HEK293 (cell line): ENCODE data around the gene ZCCHC2.

ENCODE experiments used
- CTCF ChIA-PET: fragments of 350-600 bp; formaldehyde crosslinking; extraction: SDS; loops from one replicate; lab custom pipeline; 2021; ENCODE audit warnings: antibody characterized with exemption; lab: Yijun Ruan, JAX
- POLR2A ChIA-PET: fragments of 300-600 bp; formaldehyde crosslinking; extraction: SDS; loops from one replicate; lab custom pipeline; 2020; ENCODE audit warnings: antibody characterized with exemption, inconsistent platforms; lab: Yijun Ruan, JAX
- H3K27ac ChIP-seq: fragments of 200-500 bp; sonication (Bioruptor generic); 2 replicates; pipeline ENCODE4 v1.5.1; 2014; ENCODE audit warnings: low read depth, low read length, control low read depth, inconsistent platforms; ENCODE audit errors: extremely low read depth
- H3K36me3 ChIP-seq, 2 experiments: fragments of 200-500 bp in 1 of 2; sonication (Bioruptor generic) in 1 of 2; 1 replicate in 1 of 2; 2 replicates in 1 of 2; pipeline ENCODE4 v1.5.1; 2014 to 2017; ENCODE audit warnings: inconsistent platforms in 2 of 2, low read length in 2 of 2; ENCODE audit not compliant: control insufficient read depth in 2 of 2, insufficient read depth in 1 of 2
- H3K4me1 ChIP-seq: fragments of 200-500 bp; sonication (Bioruptor generic); 2 replicates; pipeline ENCODE4 v1.5.1; 2014; ENCODE audit warnings: mild to moderate bottlenecking, low read length, inconsistent platforms; ENCODE audit not compliant: control insufficient read depth, insufficient read depth
- H3K4me3 ChIP-seq: 2 replicates; pipeline ENCODE4 v1.5.1; 2011; ENCODE audit warnings: low read depth, mild to moderate bottlenecking, control low read depth, low read length, moderate library complexity
- H3K9me3 ChIP-seq: fragments of 200-500 bp; sonication (Bioruptor generic); 2 replicates; pipeline ENCODE4 v1.5.1; 2014; ENCODE audit warnings: low read depth, low read length, inconsistent platforms; ENCODE audit not compliant: control insufficient read depth, insufficient read depth
- KLF1 ChIP-seq: fragments of 450-650 bp; formaldehyde crosslinking; IDR thresholded peaks from 2 replicates; pipeline ENCODE4 v1.5.1; 2016; ENCODE audit warnings: missing biosample characterization, missing genetic modification characterization
- RBAK ChIP-seq: fragments of 450-650 bp; formaldehyde crosslinking; IDR thresholded peaks from 2 replicates; pipeline ENCODE4 v1.5.1; 2016; ENCODE audit warnings: missing biosample characterization, missing genetic modification characterization
- SP7 ChIP-seq: fragments of 450-650 bp; formaldehyde crosslinking; IDR thresholded peaks from 2 replicates; pipeline ENCODE4 v1.5.1; 2016; ENCODE audit warnings: missing biosample characterization, missing genetic modification characterization
- ZBTB1 ChIP-seq: fragments of 450-650 bp; formaldehyde crosslinking; IDR thresholded peaks from 2 replicates; pipeline ENCODE4 v1.5.1; 2016; ENCODE audit warnings: missing biosample characterization, missing genetic modification characterization
- ZBTB7A ChIP-seq: fragments of 450-650 bp; formaldehyde crosslinking; IDR thresholded peaks from 2 replicates; pipeline ENCODE4 v1.5.1; 2016; ENCODE audit warnings: low read depth, missing biosample characterization, missing genetic modification characterization
- ZFHX2 ChIP-seq: fragments of 450-650 bp; formaldehyde crosslinking; conservative IDR thresholded peaks from 2 replicates; pipeline ENCODE4 v1.5.1; 2016; ENCODE audit warnings: missing biosample characterization, missing genetic modification characterization
- ZFP37 ChIP-seq: fragments of 450-650 bp; formaldehyde crosslinking; IDR thresholded peaks from 2 replicates; pipeline ENCODE4 v1.5.1; 2016; ENCODE audit warnings: missing biosample characterization, missing genetic modification characterization
- ZIC2 ChIP-seq: fragments of 450-650 bp; formaldehyde crosslinking; IDR thresholded peaks from 2 replicates; pipeline ENCODE4 v1.5.1; 2016; ENCODE audit warnings: missing biosample characterization, missing genetic modification characterization
- ZNF16 ChIP-seq: fragments of 450-650 bp; formaldehyde crosslinking; IDR thresholded peaks from 2 replicates; pipeline ENCODE4 v1.5.1; 2016; ENCODE audit warnings: low read depth, missing biosample characterization, missing genetic modification characterization
- ZNF169 ChIP-seq: fragments of 450-650 bp; formaldehyde crosslinking; IDR thresholded peaks from 2 replicates; pipeline ENCODE4 v1.5.1; 2016; ENCODE audit warnings: missing biosample characterization, missing genetic modification characterization
- ZNF292 ChIP-seq: fragments of 450-650 bp; formaldehyde crosslinking; IDR thresholded peaks from 2 replicates; pipeline ENCODE4 v1.5.1; 2016; ENCODE audit warnings: low read depth, missing biosample characterization, missing genetic modification characterization, borderline replicate concordance
- ZNF48 ChIP-seq: fragments of 450-650 bp; formaldehyde crosslinking; IDR thresholded peaks from 2 replicates; pipeline ENCODE4 v1.5.1; 2016; ENCODE audit warnings: missing biosample characterization, missing genetic modification characterization
- ZNF501 ChIP-seq: fragments of 450-650 bp; formaldehyde crosslinking; IDR thresholded peaks from 2 replicates; pipeline ENCODE4 v1.5.1; 2016; ENCODE audit warnings: missing biosample characterization, missing genetic modification characterization
- ZNF560 ChIP-seq: fragments of 450-650 bp; formaldehyde crosslinking; IDR thresholded peaks from 2 replicates; pipeline ENCODE4 v1.5.1; 2017; ENCODE audit warnings: missing biosample characterization, missing genetic modification characterization, borderline replicate concordance
- ZNF704 ChIP-seq: fragments of 450-650 bp; formaldehyde crosslinking; IDR thresholded peaks from 2 replicates; pipeline ENCODE4 v1.5.1; 2016; ENCODE audit warnings: missing biosample characterization, missing genetic modification characterization
- ZNF791 ChIP-seq: fragments of 450-650 bp; formaldehyde crosslinking; IDR thresholded peaks from 2 replicates; pipeline ENCODE4 v1.5.1; 2016; ENCODE audit warnings: missing biosample characterization, missing genetic modification characterization
- TF ChIP-seq, protein P1 (sequence below): fragments of 450-650 bp; formaldehyde crosslinking; IDR thresholded peaks from 2 replicates; pipeline ENCODE4 v1.5.1; 2016; ENCODE audit warnings: missing biosample characterization, missing genetic modification characterization, low read depth
- TF ChIP-seq, protein P2 (sequence below): fragments of 450-650 bp; IDR thresholded peaks from 2 replicates; pipeline ENCODE4 v1.5.1; 2018; ENCODE audit warnings: missing biosample characterization, mild to moderate bottlenecking, missing genetic modification characterization
- TF ChIP-seq, protein P3 (sequence below): fragments of 450-650 bp; formaldehyde crosslinking; IDR thresholded peaks from 2 replicates; pipeline ENCODE4 v1.5.1; 2016; ENCODE audit warnings: missing biosample characterization, missing genetic modification characterization, low read depth
- TF ChIP-seq, protein P4 (sequence below): fragments of 450-650 bp; formaldehyde crosslinking; IDR thresholded peaks from 2 replicates; pipeline ENCODE4 v1.5.0; 2017; ENCODE audit warnings: missing biosample characterization, missing genetic modification characterization, borderline replicate concordance
- TF ChIP-seq, protein P5 (sequence below): fragments of 450-650 bp; formaldehyde crosslinking; IDR thresholded peaks from 2 replicates; pipeline ENCODE4 v1.5.1; 2016; ENCODE audit warnings: missing biosample characterization, missing genetic modification characterization

ZCCHC2 gene

GRCh38 chr18:62602706-62603105, 79.9 kb downstream of the ZCCHC2 start:
- H3K4me1 ChIP-seq, result no peaks in the 10 kb centered on the region; the same call in 1 of the 2 replicates
- no peaks in the 10 kb centered on the region for H3K36me3 ChIP-seq
- H3K9me3 ChIP-seq, result no peaks in the 10 kb centered on the region
- POLR2A ChIA-PET, result no interaction called here
- TF ChIP-seq ZNF292 (tag by site-specific recombination) (no peak), ZNF560 (tag by site-specific recombination) (no peak), ZBTB7A (tag by site-specific recombination) (no peak), KLF1 (tag by site-specific recombination) (no peak), ZIC2 (tag by site-specific recombination) (no peak), ZNF48 (no peak), ZNF16 (no peak), ZFP37 (tag by site-specific recombination) (no peak), ZFHX2 (tag by site-specific recombination) (no peak), RBAK (no peak), ZNF501 (tag by site-specific recombination) (no peak)
- TF ChIP-seq, protein P1, sequence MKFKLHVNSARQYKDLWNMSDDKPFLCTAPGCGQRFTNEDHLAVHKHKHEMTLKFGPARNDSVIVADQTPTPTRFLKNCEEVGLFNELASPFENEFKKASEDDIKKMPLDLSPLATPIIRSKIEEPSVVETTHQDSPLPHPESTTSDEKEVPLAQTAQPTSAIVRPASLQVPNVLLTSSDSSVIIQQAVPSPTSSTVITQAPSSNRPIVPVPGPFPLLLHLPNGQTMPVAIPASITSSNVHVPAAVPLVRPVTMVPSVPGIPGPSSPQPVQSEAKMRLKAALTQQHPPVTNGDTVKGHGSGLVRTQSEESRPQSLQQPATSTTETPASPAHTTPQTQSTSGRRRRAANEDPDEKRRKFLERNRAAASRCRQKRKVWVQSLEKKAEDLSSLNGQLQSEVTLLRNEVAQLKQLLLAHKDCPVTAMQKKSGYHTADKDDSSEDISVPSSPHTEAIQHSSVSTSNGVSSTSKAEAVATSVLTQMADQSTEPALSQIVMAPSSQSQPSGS (tag by site-specific recombination), result no peak
- TF ChIP-seq, protein P2, sequence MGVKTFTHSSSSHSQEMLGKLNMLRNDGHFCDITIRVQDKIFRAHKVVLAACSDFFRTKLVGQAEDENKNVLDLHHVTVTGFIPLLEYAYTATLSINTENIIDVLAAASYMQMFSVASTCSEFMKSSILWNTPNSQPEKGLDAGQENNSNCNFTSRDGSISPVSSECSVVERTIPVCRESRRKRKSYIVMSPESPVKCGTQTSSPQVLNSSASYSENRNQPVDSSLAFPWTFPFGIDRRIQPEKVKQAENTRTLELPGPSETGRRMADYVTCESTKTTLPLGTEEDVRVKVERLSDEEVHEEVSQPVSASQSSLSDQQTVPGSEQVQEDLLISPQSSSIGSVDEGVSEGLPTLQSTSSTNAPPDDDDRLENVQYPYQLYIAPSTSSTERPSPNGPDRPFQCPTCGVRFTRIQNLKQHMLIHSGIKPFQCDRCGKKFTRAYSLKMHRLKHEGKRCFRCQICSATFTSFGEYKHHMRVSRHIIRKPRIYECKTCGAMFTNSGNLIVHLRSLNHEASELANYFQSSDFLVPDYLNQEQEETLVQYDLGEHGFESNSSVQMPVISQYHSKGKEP, result no peak
- TF ChIP-seq, protein P3, sequence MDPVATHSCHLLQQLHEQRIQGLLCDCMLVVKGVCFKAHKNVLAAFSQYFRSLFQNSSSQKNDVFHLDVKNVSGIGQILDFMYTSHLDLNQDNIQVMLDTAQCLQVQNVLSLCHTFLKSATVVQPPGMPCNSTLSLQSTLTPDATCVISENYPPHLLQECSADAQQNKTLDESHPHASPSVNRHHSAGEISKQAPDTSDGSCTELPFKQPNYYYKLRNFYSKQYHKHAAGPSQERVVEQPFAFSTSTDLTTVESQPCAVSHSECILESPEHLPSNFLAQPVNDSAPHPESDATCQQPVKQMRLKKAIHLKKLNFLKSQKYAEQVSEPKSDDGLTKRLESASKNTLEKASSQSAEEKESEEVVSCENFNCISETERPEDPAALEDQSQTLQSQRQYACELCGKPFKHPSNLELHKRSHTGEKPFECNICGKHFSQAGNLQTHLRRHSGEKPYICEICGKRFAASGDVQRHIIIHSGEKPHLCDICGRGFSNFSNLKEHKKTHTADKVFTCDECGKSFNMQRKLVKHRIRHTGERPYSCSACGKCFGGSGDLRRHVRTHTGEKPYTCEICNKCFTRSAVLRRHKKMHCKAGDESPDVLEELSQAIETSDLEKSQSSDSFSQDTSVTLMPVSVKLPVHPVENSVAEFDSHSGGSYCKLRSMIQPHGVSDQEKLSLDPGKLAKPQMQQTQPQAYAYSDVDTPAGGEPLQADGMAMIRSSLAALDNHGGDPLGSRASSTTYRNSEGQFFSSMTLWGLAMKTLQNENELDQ, result no peak
- no peak overlapping the region for H3K4me3 ChIP-seq
- H3K27ac ChIP-seq, result no peak overlapping the region
- CTCF ChIA-PET, result interaction anchor here (0.6 to 1.2 kb wide), 3 partner anchors 17 to 300 kb away, joined by 3 read pairs; no protein-coding TSS in a partner anchor

DNA sequence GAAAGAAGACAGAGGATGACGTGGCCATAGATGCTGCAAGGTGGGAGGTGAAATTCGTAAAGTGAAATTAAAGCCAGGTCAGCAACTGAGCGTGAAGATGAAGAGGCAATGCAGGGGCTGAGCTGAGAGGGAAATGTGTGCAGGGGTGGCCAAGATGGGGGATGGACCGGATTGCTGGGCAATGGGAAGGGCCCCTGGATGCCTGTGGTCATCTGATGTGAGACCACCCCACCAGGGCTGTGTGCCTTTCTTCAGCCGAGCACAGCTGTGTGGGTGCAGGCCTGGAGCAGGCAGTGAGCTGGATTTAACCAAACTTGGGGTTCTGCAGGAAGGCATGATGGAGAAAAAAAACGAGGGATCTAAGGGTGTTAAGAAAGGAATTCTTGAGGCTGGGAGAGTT, 80.4 kb downstream of the ZCCHC2 start:
- Histone ChIP-seq H3K9me3 (no peaks in the 10 kb centered on the region), H3K4me3 (no peak overlapping the region), H3K36me3 (no peaks in the 10 kb centered on the region), H3K27ac (no peak overlapping the region), H3K4me1 (no peaks in the 10 kb centered on the region; the same call in 1 of the 2 replicates)
- CTCF ChIA-PET, result interaction anchor here (0.6 to 1.9 kb wide), 4 partner anchors 16 to 1021 kb away, joined by 3 to 6 read pairs (median 3); no protein-coding TSS in a partner anchor
- POLR2A ChIA-PET, result no interaction called here
- TF ChIP-seq ZNF169 (tag by site-specific recombination) (no peak), ZNF704 (tag by site-specific recombination) (no peak), ZBTB1 (tag by site-specific recombination) (no peak), ZNF791 (no peak), SP7 (tag by site-specific recombination) (no peak)
- TF ChIP-seq, protein P4, sequence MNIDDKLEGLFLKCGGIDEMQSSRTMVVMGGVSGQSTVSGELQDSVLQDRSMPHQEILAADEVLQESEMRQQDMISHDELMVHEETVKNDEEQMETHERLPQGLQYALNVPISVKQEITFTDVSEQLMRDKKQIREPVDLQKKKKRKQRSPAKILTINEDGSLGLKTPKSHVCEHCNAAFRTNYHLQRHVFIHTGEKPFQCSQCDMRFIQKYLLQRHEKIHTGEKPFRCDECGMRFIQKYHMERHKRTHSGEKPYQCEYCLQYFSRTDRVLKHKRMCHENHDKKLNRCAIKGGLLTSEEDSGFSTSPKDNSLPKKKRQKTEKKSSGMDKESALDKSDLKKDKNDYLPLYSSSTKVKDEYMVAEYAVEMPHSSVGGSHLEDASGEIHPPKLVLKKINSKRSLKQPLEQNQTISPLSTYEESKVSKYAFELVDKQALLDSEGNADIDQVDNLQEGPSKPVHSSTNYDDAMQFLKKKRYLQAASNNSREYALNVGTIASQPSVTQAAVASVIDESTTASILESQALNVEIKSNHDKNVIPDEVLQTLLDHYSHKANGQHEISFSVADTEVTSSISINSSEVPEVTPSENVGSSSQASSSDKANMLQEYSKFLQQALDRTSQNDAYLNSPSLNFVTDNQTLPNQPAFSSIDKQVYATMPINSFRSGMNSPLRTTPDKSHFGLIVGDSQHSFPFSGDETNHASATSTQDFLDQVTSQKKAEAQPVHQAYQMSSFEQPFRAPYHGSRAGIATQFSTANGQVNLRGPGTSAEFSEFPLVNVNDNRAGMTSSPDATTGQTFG, result no peak
- TF ChIP-seq, protein P3, result no peak
- TF ChIP-seq, protein P5, sequence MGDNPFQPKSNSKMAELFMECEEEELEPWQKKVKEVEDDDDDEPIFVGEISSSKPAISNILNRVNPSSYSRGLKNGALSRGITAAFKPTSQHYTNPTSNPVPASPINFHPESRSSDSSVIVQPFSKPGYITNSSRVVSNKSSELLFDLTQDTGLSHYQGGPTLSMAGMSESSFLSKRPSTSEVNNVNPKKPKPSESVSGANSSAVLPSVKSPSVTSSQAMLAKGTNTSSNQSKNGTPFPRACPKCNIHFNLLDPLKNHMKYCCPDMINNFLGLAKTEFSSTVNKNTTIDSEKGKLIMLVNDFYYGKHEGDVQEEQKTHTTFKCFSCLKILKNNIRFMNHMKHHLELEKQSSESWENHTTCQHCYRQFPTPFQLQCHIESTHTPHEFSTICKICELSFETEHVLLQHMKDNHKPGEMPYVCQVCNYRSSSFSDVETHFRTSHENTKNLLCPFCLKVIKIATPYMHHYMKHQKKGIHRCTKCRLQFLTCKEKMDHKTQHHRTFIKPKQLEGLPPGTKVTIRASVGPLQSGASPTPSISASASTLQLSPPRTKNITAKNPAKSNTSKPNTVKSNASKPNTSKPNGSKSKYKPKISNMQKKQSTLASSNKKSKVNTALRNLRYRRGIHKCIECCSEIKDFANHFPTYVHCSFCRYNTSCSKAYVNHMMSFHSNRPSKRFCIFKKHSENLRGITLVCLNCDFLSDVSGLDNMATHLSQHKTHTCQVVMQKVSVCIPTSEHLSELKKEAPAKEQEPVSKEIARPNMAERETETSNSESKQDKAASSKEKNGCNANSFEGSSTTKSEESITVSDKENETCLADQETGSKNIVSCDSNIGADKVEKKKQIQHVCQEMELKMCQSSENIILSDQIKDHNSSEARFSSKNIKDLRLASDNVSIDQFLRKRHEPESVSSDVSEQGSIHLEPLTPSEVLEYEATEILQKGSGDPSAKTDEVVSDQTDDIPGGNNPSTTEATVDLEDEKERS (tag by site-specific recombination), result no peak
